NCI-H526 treated with DMSO at 0.1 percent for 48 hours (cell line): ENCODE results near the gene CABLES1.
"Not testable (repeated sequence)": the region's sequence is repeated elsewhere in the genome, so short reads cannot be mapped to it uniquely, and the experiment has no call there.

Source experiments
- DNase-seq: peaks from one replicate; lab custom pipeline; 2025; lab: John Stamatoyannopoulos, UW

CABLES1 gene

DNA sequence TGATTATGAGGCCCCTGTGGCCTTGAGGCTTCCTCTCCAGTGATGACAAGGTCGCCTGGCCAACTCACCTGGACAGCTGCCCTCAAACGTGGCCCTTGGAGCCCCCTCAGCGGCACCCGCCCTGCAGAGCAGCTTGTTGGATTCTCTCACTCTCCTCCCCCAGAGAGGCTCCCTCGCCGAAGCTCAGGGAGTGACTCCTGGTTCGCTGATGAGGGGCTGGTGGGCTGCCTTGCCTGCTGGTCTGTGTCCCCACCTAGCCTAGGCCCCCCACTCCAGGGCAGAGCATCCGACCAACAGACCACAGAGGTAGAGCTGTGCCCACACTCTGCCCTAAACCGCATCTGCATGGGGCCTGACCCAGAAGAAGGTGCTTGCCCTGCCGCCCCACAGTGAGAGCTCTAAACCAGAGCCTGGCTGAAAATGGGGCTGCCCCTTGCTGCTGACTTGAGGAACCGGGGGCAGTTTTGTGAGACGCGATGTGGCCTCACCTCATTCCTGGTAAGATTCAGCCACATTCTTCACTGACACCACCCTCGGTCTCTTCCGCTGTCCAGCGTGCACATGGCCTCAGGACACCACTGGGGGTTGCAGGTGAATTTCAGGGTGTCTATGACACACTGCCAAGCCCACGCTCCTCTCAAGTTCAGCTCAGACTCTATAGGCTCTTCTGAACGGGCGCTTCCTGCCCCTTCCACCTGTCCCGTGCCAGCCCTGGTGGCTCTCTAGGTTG, 131.6 kb downstream of the CABLES1 start:
- DNase-seq = no peak

DNA sequence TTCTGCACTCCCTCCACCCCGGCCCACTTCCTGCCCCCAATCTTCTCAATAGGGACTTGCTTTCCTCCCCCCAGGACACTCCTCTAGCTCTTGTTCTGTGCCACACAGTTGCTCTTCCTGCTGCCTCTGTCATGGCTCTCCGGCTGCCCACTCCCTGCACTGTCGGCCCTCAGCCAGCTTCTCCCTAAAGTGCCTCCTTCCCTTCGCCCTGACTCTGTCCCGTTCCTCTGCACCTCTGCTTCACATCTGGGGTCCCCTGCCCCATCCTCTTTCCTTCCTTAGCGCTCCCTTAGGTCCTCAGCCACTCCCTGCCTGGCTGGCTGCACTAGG, 132.1 kb downstream of the CABLES1 start:
- DNase-seq = no peak

DNA sequence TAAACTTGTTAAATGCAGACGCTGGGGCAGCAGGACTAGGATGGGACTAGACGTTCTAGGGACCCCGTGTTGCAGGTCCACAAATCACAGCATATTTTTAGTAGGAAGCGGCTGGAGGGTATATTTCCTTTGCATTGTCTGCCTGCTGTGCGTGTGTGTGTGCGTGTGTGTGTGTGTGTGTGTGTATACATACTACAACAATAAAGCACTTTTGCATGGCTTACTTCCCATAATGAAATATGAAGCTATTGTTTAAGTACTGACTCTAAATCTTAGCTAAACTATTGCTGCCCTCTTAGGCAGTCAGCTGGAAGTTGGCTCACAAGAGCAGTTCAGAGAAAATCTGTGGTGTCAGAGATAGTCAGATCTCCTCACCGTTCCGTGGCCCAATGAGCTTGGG, 133.4 kb downstream of the CABLES1 start:
- no peak for DNase-seq

DNA sequence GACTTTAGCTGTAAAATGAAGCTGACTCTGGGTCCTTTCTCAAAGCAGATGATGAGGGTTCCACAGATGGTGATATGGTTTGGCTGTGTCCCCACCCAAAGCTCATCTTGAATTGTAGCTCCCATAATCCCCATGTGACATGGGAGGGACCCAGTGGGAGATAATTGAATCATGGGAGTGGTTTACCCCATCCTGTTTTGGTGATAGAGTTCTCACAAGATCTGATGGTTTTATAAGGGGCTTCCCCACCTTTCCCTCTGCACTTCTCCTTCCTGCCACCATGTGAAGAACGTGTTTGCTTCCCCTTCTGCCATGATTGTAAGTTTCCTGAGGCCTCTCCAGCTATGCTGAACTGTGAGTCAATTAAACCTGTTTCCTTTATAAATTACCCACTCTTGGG, 133.8 kb downstream of the CABLES1 start:
- not testable (repeated sequence) for DNase-seq

DNA sequence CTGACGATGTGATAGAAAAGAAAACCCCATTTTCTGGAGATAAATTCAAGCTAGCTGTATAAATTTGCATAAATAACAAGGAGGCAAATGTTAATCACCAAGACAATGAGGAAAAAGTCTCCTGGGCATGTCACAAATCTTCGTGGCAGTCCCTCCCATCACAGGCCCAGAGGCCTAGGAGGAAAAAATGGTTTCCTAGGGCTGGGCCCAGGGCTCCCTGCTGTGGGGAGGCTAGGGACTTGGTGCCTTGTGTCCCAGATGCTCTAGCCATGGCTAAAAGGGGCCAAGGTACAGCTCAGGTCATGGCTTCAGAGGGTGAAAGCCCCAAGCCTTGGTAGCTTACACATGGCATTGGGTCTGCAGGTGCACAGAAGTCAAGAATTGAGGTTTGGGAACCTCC, 134.6 kb downstream of the CABLES1 start:
- no peak for DNase-seq

DNA sequence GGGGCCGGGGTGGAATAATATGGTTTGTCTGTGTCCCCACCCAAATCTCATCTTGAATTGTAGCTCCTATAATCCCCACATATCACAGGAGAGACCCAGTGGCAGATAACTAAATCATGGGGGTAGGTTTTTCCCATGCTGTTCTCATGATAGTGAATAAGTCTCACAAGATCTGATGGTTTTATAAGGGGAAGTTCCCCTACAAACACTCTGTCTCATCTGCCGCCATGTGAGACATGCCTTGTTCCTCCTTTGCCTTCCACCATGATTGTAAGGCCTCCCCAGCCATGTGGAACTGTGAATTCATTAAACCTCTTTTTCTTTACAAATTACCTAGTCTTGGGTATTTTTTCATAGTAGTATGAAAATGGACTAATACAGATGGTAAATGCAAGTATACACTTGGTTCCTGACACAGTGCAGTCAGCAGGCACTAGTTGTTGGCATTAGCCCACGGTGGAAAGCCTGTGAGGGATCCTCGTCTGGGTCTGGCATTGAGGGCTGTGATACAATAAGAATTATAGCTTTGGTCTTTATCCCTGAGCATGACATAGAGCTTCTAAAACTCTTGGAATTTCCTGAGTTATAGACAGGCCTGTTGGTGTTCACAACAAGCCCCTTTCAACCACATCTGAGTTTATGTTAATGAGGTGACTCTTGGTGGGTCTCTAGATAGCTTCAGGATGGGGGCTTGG, 135.8 kb downstream of the CABLES1 start:
- DNase-seq = no peak

DNA sequence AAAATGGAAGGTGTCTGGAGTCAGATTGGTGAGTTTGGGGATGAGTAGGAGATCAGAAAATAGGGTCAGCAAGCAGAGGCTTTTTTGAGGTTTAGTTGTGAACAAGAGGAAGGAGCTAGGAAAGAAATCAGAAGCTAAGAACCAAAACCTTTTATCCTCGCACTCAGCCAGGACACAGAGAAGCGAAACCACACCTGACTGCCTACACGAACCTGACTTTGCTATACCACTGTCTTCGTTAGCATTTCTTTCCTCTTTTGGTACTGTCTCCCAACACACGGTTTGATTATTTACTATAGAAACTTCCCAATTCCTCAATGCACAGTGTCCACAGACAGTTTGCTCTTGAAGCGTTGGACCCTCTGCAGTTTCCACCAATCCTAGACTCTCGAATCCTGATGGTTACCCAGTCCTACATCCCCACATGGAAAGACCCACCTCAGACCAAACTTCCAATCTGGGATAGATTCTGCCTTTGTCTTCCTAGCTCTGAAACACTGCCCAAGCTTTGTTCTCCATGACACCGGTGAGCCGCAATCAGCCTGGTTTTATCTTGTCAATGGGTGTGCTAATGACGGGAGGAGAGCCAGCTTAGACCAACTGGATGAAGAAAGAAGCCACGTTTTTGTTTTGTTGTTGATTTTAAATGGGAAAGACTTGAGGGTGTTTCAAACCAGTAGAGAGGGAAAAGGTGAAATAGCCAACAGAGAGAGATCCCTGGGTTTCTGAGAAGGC, 137.4 kb downstream of the CABLES1 start:
- DNase-seq = no peak

DNA sequence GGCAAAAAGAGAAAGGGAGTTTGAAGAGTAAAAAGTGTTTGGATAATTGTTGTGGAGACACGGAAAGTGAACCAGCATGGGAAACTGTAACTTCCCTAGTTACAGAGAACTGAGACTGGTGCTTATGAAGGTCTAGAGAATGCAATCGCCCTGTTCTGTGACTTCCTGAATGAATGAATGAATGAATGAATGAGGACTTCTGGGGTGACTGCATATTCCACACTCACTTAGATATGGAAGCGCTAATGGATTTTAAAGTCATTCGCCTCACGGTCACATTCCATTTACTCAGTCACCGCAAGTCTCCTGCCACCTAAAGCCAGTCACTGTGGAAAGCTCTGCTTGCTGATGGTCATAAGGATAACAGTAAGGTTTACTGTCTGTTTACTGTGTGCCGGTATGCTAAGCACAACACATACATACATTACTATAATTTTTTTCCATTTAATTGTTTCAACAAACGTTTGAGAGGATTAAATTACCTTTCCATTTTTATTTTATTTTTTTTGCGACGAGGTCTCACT, 138.2 kb downstream of the CABLES1 start:
- DNase-seq = no peak

DNA sequence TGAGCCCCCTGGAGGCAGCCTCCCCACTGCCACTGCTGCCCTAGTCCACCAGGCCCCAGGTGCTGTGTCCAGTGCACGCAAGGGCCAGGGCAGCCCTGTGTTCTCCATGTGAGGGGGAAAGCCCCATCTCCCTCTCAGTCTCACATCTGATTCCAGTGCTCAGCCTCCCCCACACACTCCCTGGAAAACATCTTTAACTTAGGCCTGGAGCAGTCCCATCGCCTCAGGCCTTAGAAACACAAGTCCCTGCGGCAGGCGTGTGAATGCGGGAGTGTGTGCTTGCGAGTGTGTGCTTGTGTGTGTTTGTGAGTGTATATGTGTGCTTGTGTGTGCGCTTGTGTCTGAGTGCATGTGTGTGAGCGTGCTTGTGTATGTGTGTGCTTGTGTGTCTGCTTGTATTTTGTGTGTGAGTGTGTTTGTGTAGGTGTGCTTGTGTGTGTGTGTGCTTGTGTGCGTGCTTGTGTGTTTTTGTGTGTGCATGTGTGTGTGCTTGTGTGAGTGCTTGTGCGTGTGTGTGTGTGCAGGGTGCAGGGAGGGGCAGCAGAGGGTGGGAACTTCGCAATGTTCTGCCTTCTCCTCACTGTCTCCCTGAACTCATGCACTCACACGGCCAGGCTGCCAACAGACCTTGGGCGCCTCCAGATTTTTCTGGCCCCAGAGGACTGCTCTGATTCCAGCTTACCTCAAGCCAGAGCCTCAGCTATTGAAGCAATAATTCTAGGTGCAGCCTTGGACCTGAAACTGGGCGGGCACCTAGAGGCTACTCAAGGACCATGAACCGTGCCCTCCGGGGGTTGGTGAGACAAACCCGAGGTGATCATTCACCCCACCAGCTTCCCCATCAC, 139.6 kb downstream of the CABLES1 start:
- no peak for DNase-seq

DNA sequence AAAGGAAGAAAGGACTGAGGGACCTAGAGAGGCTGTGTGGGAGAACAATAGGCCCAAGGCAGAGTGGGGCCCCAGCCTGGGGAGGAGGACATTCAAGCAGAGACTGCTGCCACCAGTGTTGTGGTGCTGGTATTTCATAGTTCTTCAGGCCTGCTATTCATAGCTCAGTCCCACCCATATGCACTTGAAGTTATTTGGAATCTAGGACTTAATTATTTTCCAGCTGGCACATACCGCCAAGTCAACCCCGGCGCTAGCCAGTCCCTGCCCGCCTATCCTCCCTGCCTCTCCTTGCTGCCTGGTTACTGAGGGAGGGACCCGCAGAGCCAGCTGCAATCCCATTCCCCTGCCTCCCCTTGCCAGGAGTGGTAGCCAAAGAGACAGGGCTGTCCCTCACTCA, 141.2 kb downstream of the CABLES1 start:
- DNase-seq = no peak

DNA sequence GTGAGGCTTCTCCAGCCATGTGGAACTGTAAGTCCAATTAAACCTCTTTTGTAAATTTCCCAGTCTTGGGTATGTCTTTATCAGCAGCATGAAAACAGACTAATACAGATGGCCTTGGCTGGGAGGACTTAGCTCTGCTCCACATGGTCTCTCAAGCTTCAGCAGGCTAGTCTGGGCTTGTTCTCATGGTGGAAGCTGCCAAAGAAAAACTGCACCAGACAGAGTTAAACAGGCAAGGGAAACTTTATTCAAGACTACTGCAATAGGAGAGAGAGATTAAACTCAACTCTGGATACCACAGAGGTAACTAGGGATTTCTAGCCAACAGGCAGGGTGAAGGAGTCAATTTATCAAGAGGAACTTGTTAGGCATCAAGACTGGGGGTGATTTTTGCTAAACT, 142.1 kb downstream of the CABLES1 start:
- no peak for DNase-seq

DNA sequence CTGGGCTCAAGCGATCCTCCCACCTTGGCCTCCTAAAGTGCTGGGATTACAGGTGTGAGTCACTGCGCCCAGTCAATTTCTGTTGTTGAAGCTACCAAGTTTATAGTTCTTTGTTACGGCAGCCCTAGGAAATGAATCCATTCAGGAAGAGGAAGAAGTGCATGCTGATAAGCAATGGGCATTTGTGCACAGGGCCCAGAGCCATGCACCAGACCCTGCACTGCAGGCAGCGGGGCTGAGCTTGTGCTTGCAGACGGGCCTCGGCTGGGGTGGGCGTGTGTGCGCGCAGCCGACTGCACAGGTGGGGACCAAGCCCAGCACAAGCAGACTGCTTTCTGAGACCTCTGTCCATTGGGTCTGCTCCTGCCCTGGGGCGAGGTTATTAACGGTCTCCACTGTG, 144.6 kb downstream of the CABLES1 start:
- DNase-seq = no peak

DNA sequence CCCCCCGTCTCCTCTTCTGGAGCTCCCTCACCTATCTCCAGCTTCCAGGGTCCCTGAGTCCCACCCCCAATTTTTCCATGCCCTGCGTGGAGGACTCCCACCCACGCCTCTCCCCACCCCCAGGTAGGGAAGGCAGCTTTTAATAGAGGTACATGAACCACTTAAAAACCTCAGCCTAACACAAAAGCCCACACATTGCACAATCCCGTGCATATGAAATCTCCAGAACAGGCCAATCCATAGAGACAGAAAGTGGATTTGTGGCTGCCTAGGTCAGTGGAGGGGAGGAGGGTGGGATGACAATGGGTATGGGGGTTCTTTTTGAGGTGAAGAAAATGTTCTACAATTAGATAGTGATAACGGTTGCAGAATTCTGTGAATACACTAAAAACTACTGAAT, 145.6 kb downstream of the CABLES1 start:
- DNase-seq = no peak

DNA sequence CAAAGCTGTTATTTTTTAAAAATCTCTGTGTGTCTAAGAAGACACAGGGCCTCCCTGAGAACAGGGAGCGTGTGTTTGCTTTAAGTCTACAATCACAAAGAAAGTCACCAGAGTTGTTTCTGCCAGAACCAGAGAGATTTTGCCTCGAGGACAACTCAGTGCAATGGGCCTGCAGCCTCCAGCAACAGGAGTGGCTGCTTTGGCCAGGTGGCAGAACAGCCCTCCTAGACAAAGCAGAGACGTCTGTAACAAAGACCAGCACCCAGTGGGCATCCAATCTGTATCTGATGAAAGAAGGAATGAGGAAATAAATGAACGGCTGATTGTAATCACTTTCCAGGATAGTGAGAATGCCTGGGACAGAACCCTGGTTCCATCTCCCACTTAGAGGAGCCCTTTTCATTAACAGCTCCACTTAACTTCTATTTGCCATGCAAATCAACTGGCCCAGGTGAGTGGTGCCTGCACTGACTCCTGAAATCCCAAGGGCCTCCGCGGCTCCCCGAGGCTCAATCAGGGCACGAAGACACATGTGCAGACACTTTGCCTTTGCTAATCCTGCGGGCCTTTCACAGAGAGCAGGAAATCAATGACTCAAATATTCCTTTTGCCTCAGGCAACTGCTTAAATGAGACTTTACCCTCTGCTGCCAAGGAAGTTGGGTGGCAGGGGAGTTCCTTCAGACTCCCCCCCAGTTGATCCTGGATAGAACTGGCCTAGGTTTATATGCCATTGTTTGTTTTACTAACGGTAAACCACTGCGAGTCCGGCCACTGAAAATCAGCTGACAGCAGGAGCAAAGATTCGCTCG, 146.5 kb downstream of the CABLES1 start:
- peak; percentile 76 for DNase-seq

DNA sequence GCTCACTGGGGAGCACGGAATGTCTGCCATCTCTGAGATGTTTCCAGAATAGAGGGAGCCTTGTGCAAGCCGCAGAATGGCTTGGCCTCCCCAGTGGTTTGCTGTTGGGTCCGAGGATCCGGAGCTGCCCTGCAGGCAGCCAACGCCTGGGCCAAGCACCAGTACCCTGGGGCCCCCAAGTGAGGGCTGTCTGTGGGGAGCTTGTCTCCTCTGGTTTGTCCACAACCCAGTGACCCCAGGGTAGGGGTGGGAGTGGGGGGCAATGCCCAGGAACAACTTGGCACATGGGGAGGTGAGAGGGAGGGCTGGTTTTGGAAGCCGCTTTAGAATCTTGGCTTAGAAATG, 147.1 kb downstream of the CABLES1 start:
- no peak for DNase-seq

DNA sequence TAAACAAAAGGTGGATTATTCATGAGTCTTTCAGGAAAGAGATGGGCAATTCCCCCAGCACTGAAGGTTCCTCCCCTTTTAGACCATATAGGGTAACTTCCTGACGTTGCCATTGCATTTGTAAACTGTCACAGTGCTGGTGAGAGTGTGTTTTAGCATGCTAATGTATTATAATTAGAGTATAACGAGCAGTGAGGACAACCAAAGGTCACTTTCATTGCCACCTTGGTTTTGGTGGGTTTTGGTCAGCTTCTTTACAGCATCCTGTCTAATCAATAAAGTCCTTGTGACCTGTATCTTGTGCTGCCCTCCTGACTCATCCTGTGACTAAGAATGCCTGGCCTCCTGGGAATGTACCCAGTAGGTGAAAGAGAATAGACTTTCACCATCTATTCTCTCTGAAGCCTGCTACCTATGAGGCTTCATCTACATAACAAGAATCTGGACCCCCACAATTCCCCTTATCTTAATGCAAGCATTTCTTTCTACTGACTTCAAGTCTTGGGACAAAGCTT, 148.7 kb downstream of the CABLES1 start:
- DNase-seq = no peak

DNA sequence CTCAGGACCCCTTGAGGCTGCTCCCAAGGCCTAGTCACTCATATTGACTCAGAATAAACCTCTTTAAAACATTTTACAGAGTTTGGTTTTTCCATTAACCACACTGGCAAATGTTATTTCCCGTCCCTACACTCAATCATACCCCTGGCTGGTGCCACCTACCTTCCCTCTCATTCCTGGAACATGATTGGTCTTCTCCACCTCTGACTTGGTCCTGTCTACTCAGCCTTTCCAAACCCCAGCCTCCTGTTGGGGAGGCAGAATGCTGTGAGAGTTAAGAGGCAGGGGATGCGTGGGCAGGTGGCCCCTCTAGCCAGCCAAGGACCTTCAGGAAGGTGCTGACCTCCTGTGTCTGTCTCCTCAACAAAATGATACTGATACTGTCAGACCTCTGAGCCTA, 149.3 kb downstream of the CABLES1 start:
- DNase-seq = no peak

DNA sequence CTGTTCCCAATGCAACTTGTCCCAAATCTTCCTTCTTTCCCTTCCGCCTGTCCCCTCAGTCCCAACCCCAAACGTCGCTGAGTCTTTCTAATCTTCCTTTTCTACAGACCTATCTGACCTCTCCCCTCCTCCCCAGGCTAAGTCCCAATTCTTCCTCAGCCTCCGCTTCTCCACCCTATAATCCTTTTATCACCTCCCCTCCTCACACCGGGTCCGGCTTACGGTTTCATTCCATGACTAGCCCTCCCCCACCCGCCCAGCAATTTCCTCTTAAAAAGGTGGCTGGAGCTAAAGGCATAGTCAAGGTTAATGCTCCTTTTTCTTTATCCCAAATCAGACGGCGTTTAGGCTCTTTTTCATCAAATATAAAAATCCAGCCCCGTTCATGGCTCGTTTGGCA, 150.3 kb downstream of the CABLES1 start:
- DNase-seq = not testable (repeated sequence)

DNA sequence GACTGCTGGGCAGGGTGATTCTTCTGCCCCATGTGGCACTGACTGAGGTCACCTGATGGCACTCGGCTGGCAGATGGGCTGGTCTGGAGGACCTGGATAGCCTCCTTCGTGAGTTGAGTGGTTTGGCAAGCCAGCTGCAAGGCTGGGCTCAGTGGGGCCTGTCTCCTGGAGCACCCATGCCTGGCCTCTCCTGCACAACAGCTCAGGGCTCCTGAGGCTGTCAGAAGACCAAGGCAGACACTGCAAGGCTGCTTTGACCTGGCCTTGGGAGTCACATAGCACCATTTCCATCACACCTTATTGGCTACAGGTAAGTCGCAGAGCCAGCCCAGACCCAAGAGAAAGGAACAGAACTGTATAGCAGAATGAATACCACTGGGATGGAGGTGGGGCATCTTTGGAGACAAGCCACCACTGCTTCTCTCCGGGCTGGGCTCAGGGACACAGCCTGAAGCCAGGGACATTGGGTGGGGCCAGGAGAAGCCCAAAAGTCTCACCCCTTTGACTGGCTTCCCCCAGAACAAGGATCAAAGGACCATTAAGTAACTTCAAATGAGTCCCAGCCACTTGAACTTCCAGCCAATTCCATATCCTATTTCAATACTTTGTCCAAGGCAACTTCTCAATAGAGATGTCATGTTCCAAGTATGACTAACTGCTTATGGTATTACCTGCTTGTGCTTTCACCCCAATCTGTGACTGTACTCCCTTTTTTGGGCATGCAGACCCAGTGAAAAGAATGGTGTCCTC, 156.3 kb downstream of the CABLES1 start:
- no peak for DNase-seq

DNA sequence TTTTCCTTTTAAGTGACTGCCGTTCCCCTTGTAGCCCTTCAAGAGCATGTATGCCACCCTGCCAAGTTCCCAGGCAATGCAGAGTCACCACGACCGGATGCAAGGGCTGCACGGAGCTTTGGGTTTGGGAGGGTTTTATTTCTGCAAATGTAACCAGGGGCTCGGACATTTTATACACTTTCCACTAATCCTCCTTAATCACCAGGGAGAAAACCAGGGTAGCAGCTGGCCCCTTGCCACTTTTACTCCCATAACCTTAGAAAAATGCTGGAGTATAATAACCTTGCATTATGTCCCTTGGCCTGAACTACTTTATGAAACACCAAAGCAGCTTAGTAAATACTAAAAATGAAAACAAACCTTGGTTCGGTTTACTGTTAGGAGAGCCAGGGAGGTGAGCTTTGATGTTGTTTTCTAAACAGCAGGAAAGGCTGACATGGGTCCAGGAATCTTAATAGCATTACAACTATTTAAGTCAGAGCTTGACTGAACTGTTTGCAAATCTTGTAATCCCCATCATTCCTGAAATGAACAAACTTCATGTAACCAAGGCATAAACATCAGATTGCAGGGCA, 165.0 kb downstream of the CABLES1 start:
- no peak for DNase-seq
